Transverse colon (tissue), 4 donors: ENCODE results near the gene TOP2A. TPM values are rescaled to one million over a fixed set of nuclear protein-coding genes. Genes with fewer than 3 reads are reported as not detected.

Source experiments
- DNase-seq: peaks from one replicate; pipeline ENCODE4 v3.0.0-alpha.2; 2019
- H3K27ac ChIP-seq, 4 donors: fragments of 200-600 bp; sonication (generic); 2 replicates each; pipeline ENCODE4 v1.5.1; 2016 to 2018; ENCODE audit warnings: inconsistent platforms in 4 of 4
- H3K27me3 ChIP-seq: fragments of 200-600 bp; sonication (generic); 2 replicates; pipeline ENCODE4 v1.5.1; 2017; ENCODE audit warnings: inconsistent platforms
- H3K36me3 ChIP-seq, 4 donors: fragments of 200-600 bp; sonication (generic); 2 replicates each; pipeline ENCODE4 v1.5.1; 2017 to 2019; ENCODE audit warnings: inconsistent platforms in 4 of 4
- H3K4me1 ChIP-seq, 4 donors: fragments of 200-600 bp; sonication (generic); 2 replicates each; pipeline ENCODE4 v1.5.1; 2017 to 2020; ENCODE audit warnings: inconsistent platforms in 4 of 4
- H3K4me3 ChIP-seq, 4 donors: fragments of 200-600 bp; sonication (generic); 1 replicate in 1 of 4; 2 replicates in 3 of 4; pipeline versions ENCODE4 v1.5.1 to v1.6.1; 2017 to 2019; ENCODE audit warnings: inconsistent platforms in 4 of 4
- H3K9me3 ChIP-seq, 2 donors: fragments of 200-600 bp; sonication (generic); 2 replicates each; pipeline ENCODE4 v1.5.1; 2017 to 2019; ENCODE audit warnings: inconsistent platforms in 2 of 2
- EP300 ChIP-seq: sonication (generic); formaldehyde crosslinking; IDR thresholded peaks from one replicate; pipeline ENCODE4 v1.6.1; 2017; ENCODE audit warnings: antibody characterized with exemption, low read depth
- POLR2A ChIP-seq: fragments of 450-650 bp; IDR thresholded peaks from one replicate; pipeline ENCODE4 v1.6.1; 2016; ENCODE audit warnings: antibody characterized with exemption, mild to moderate bottlenecking, moderate library complexity
- POLR2AphosphoS5 ChIP-seq, 3 donors: sonication (generic); formaldehyde crosslinking; IDR thresholded peaks; one replicate each; pipeline ENCODE4 v1.6.1; 2016; ENCODE audit warnings: antibody characterized with exemption in 3 of 3
- WGBS, 2 donors: methylation state at CpG; one replicate each; pipeline ENCODE4 v1.1.5; 2018; ENCODE audit warnings: low coverage in 1 of 2; 5-methylcytosine and 5-hydroxymethylcytosine counted together
- in situ Hi-C, 4 donors: fragments of 200-750 bp; cut with MboI; loops; one replicate each; pipeline versions ENCODE4 v1.15.0 to v1.15.1; 2017; ENCODE audit warnings: low sequenced_read_pairs in 3 of 4, low pct_ligation_motif_present in 1 of 4, low pct_unique_long_range_greater_than_20kb in 1 of 4
- intact Hi-C: fragments of 100-400 bp; cut with DNase I; formaldehyde crosslinking; loops from one replicate; pipeline ENCODE4 v1.15.1; 2023; ENCODE audit warnings: low total_unique reads
- total RNA-seq, 4 donors: library from RNA; depleted of rRNA; stranded (reverse); fragments of >200 nt; gene quantifications; one replicate each; pipeline ENCODE4 v1.1.0, GENCODE V29; 2016
- TF ChIP-seq, protein P1 (sequence below), 5 experiments: fragments of 200-600 bp in 3 of 5; fragments of 450-650 bp in 2 of 5; sonication (generic) in 3 of 5; IDR thresholded peaks; 1 replicate in 2 of 5; 2 replicates in 3 of 5; pipeline ENCODE4 v1.5.1; 2016 to 2017; ENCODE audit warnings: antibody characterized with exemption in 5 of 5, inconsistent platforms in 3 of 5, mild to moderate bottlenecking in 2 of 5, moderate library complexity in 1 of 5

TOP2A gene
- total RNA-seq, 4 donors from 2014 or later, result 0.37 to 25.5 (median 7.5) TPM

DNA sequence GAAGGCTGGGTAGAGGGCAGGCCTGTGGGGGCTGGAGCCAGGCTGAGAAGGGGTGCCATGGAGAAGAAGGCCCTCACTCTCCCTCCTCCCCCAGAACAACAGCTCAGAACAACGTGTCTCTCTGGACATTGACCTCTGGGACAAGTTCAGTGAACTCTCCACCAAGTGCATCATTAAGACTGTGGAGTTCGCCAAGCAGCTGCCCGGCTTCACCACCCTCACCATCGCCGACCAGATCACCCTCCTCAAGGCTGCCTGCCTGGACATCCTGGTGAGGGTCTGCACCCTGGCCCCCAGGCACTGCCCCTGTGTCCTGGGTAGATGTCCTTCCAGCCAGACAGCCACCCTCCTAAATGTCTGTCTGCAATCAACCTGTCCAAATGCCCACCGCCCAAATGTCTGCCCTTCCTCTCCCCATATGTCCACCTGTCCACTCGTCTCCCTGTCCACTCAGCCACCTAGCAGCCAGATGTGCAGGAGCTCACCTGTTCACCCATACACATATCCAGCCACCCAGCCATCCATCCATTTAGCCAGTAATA is 65.4 kb downstream of the TOP2A start:
- TF ChIP-seq EP300, result no peak
- TF ChIP-seq POLR2A, result no peak
- TF ChIP-seq, protein P1, sequence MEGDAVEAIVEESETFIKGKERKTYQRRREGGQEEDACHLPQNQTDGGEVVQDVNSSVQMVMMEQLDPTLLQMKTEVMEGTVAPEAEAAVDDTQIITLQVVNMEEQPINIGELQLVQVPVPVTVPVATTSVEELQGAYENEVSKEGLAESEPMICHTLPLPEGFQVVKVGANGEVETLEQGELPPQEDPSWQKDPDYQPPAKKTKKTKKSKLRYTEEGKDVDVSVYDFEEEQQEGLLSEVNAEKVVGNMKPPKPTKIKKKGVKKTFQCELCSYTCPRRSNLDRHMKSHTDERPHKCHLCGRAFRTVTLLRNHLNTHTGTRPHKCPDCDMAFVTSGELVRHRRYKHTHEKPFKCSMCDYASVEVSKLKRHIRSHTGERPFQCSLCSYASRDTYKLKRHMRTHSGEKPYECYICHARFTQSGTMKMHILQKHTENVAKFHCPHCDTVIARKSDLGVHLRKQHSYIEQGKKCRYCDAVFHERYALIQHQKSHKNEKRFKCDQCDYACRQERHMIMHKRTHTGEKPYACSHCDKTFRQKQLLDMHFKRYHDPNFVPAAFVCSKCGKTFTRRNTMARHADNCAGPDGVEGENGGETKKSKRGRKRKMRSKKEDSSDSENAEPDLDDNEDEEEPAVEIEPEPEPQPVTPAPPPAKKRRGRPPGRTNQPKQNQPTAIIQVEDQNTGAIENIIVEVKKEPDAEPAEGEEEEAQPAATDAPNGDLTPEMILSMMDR (IDR thresholded peaks at IDR 0.05), result no peak
- TF ChIP-seq POLR2AphosphoS5 (IDR thresholded peaks at IDR 0.05), result no peak
- WGBS, 2 donors, result 20 to 79% methylated on average over 1 to 7 of the region's 7 CpGs
- no peak for DNase-seq
- Histone ChIP-seq H3K27me3 (no peaks in the 10 kb centered on the region), H3K27ac (no peak overlapping the region), H3K4me3 (no peak overlapping the region), H3K36me3 (peaks cover 0 to 13% (median 5%) of the 10 kb centered on the region in 4 donors), H3K9me3 (no peaks in the 10 kb centered on the region), H3K4me1 (peaks cover 26 to 61% (median 34%) of the 10 kb centered on the region in 4 donors)
- in situ Hi-C loops (loop anchor here in 3 of 4 donors (5.0 to 10.0 kb wide), 2 partner anchors 50 to 158 kb away; no protein-coding TSS in a partner anchor), intact Hi-C loops (no loop called here)

GRCh38 chr17:40351359-40352236 is 66.1 kb downstream of the TOP2A start:
- no peak for DNase-seq
- H3K36me3 ChIP-seq, result peaks cover 0 to 13% (median 5%) of the 10 kb centered on the region in 4 donors
- WGBS, 2 donors, result 79% methylated on average over 27 of the region's 27 CpGs; no CpG with 5 or more reads in 1 of the 2 donors
- TF ChIP-seq POLR2A, result no peak
- no peak for TF ChIP-seq EP300
- TF ChIP-seq POLR2AphosphoS5 (IDR thresholded peaks at IDR 0.05), result no peak
- TF ChIP-seq, protein P1 (IDR thresholded peaks at IDR 0.05), result no peak
- H3K27me3 ChIP-seq, result no peaks in the 10 kb centered on the region
- no peaks in the 10 kb centered on the region for H3K9me3 ChIP-seq
- intact Hi-C loops (loop anchor here (1.0 kb wide), 1 partner anchor 49 kb away; no protein-coding TSS in a partner anchor), in situ Hi-C loops (loop anchor here in 3 of 4 donors (5.0 to 10.0 kb wide), 2 partner anchors 49 to 157 kb away; no protein-coding TSS in a partner anchor)
- no peak overlapping the region for H3K4me3 ChIP-seq
- peaks cover 33 to 69% (median 41%) of the 10 kb centered on the region in 4 donors for H3K4me1 ChIP-seq
- no peak overlapping the region for H3K27ac ChIP-seq

DNA sequence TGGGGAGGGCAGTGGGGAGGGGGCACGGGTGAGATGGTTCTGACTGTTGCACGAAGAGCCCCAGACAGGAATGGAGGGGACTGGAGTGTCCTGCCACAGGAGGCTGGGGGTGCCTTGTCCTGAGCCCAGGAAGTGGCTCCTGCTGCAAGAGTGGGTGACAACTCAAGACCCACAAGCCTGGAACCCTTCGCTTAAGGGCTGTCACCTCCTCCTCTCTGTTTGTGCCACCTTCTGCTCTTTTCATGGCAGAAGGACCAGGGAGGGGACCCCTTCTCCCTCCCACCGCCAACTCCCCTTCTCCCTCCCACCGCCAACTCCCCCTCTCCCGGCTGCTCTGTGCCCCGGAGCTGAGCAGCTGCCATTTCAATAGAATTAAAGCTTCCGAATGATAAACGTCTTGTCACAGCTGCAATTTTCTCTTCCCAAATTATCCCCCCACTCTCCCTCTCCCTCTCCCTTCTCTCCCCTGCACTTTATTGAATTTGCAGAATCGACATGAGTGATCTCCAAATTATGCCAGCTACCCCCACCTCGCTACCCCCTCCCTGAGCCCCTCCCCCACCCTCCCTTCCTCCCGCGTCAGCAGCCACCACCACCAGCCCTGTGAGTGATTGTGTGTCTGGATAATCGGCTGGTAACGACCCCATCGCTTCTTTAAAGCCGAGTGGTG is 66.9 kb downstream of the TOP2A start:
- H3K9me3 ChIP-seq, result no peaks in the 10 kb centered on the region
- no peak for DNase-seq
- TF ChIP-seq, protein P1 (IDR thresholded peaks at IDR 0.05), result no peak
- TF ChIP-seq POLR2A (no peak), POLR2AphosphoS5 (IDR thresholded peaks at IDR 0.05) (no peak), EP300 (no peak)
- peak overlapping the region in 2 of 4 donors; percentile 8 to 20 for H3K27ac ChIP-seq
- no peak overlapping the region for H3K4me3 ChIP-seq
- WGBS, 2 donors, result 78% methylated on average over 7 to 17 of the region's 17 CpGs
- H3K36me3 ChIP-seq, result peaks cover 0 to 10% (median 5%) of the 10 kb centered on the region in 4 donors
- in situ Hi-C loops, result loop anchor here in 3 of 4 donors (5.0 to 10.0 kb wide), 2 partner anchors 49 to 156 kb away; no protein-coding TSS in a partner anchor
- peaks cover 40 to 76% (median 48%) of the 10 kb centered on the region in 4 donors for H3K4me1 ChIP-seq
- H3K27me3 ChIP-seq, result no peaks in the 10 kb centered on the region
- intact Hi-C loops, result loop anchor here (1.0 kb wide), 1 partner anchor 49 kb away; no protein-coding TSS in a partner anchor
